B cell (primary cell): ENCODE data around the gene MUC20. TPM values are rescaled to one million over a fixed set of nuclear protein-coding genes. Genes with fewer than 3 reads are reported as not detected.
"Not testable (repeated sequence)": the region's sequence is repeated elsewhere in the genome, so short reads cannot be mapped to it uniquely, and the experiment has no call there.

ENCODE experiments used
- ATAC-seq: fragments of 200-7000 bp; cut with Tn5 transposase; one replicate; pipeline ENCODE4 v1.10.0; 2021; ENCODE audit warnings: low read depth, mild to moderate bottlenecking, moderate number of reproducible peaks, moderate library complexity
- CTCF ChIA-PET: fragments of 350-600 bp; sonication (Branson Sonifier 250); formaldehyde crosslinking; loops from one replicate; lab custom pipeline; 2021; ENCODE audit warnings: antibody characterized with exemption, inconsistent platforms; lab: Charles Lee
- POLR2A ChIA-PET: fragments of 350-600 bp; sonication (Branson Sonifier 250); formaldehyde crosslinking; loops from one replicate; lab custom pipeline; 2021; ENCODE audit warnings: antibody characterized with exemption; lab: Charles Lee
- DNase-seq: peaks from one replicate; pipeline ENCODE4 v3.0.0; 2013
- H2AFZ ChIP-seq: 2 replicates; pipeline ENCODE4 v1.6.1; 2012; ENCODE audit warnings: mild to moderate bottlenecking, low read depth, low read length; ENCODE audit not compliant: insufficient read depth, poor library complexity, severe bottlenecking
- H3K27ac ChIP-seq, 2 donors: 1 replicate in 1 of 2; 2 replicates in 1 of 2; pipeline ENCODE4 v1.5.1; 2012 to 2013; ENCODE audit warnings: low read length in 2 of 2, mild to moderate bottlenecking in 2 of 2, moderate library complexity in 1 of 2
- H3K27me3 ChIP-seq, 4 experiments: fragments of 200-600 bp in 1 of 4; sonication (generic) in 1 of 4; replicated peaks in 1 of 4; 1 replicate in 2 of 4; 2 replicates in 2 of 4; pipeline versions ENCODE4 v1.6.1 to v1.7.0; 2013 to 2016; ENCODE audit warnings: low read length in 3 of 4, mild to moderate bottlenecking in 2 of 4, mixed read lengths in 1 of 4, moderate library complexity in 1 of 4; ENCODE audit not compliant: insufficient read depth in 4 of 4, control insufficient read depth in 3 of 4; ENCODE audit errors: control extremely low read depth in 1 of 4
- H3K36me3 ChIP-seq, 2 experiments: replicated peaks in 1 of 2; 1 replicate in 1 of 2; 2 replicates in 1 of 2; pipeline versions ENCODE4 v1.6.1 to v1.7.1; 2013; ENCODE audit warnings: low read length in 1 of 2; ENCODE audit not compliant: insufficient read depth in 2 of 2, control insufficient read depth in 1 of 2; ENCODE audit errors: control extremely low read depth in 1 of 2, extremely low read depth in 1 of 2
- H3K4me1 ChIP-seq, 2 donors: fragments of 200-600 bp in 1 of 2; sonication (generic) in 1 of 2; 1 replicate in 1 of 2; 2 replicates in 1 of 2; pipeline versions ENCODE4 v1.5.1 to v1.6.1; 2013 to 2017; ENCODE audit warnings: low read length in 2 of 2; ENCODE audit not compliant: control insufficient read depth in 2 of 2, insufficient read depth in 2 of 2
- H3K4me2 ChIP-seq: replicated peaks from 2 replicates; pipeline ENCODE3; 2012; ENCODE audit warnings: mild to moderate bottlenecking, low read depth, low read length; ENCODE audit not compliant: poor library complexity, severe bottlenecking
- H3K4me3 ChIP-seq, 5 experiments: fragments of 200-600 bp in 1 of 5; sonication (generic) in 1 of 5; 1 replicate in 3 of 5; 2 replicates in 2 of 5; pipeline versions ENCODE4 v1.5.1 to v1.7.0; 2011 to 2016; ENCODE audit warnings: low read length in 4 of 5, mild to moderate bottlenecking in 4 of 5, low read depth in 2 of 5, control low read depth in 1 of 5, moderate library complexity in 1 of 5; ENCODE audit not compliant: insufficient read depth in 1 of 5; ENCODE audit errors: control extremely low read depth in 1 of 5, extremely low read depth in 1 of 5
- H3K79me2 ChIP-seq: fragments of 200-600 bp; sonication (generic); one replicate; pipeline ENCODE4 v1.6.0; 2016; ENCODE audit warnings: low read length; ENCODE audit not compliant: control insufficient read depth, insufficient read depth
- H3K9ac ChIP-seq: fragments of 200-600 bp; sonication (generic); 2 replicates; pipeline ENCODE4 v1.6.1; 2017; ENCODE audit warnings: mild to moderate bottlenecking, low read length, moderate library complexity
- H3K9me3 ChIP-seq, 3 donors: one replicate each; pipeline versions ENCODE4 v1.6.1 to v1.7.1; 2013; ENCODE audit warnings: low read length in 2 of 3; ENCODE audit not compliant: control insufficient read depth in 2 of 3, insufficient read depth in 1 of 3; ENCODE audit errors: control extremely low read depth in 1 of 3
- H4K20me1 ChIP-seq: 2 replicates; pipeline ENCODE4 v1.6.0; 2012; ENCODE audit warnings: mild to moderate bottlenecking, low read length; ENCODE audit not compliant: insufficient read depth, control insufficient read depth, poor library complexity, severe bottlenecking
- H3K27ac Mint-ChIP-seq: one replicate; pipeline ENCODE4 v1.8.0; 2021; ENCODE audit warnings: mixed read lengths
- H3K27me3 Mint-ChIP-seq: one replicate; pipeline ENCODE4 v1.8.0; 2021; ENCODE audit warnings: mixed read lengths
- H3K4me1 Mint-ChIP-seq: one replicate; pipeline ENCODE4 v1.8.0; 2021; ENCODE audit warnings: mixed read lengths
- H3K4me3 Mint-ChIP-seq: one replicate; pipeline ENCODE4 v1.8.0; 2021; ENCODE audit warnings: mixed read lengths
- H3K9me3 Mint-ChIP-seq: one replicate; pipeline ENCODE4 v1.8.0; 2022; ENCODE audit warnings: mixed read lengths; ENCODE audit not compliant: insufficient read depth
- CTCF ChIP-seq: fragments of 200-600 bp; IDR thresholded peaks from one replicate; pipeline ENCODE4 v1.8.0; 2022; ENCODE audit warnings: antibody characterized with exemption, mild to moderate bottlenecking
- EZH2 ChIP-seq: IDR thresholded peaks from 2 replicates; pipeline ENCODE4 v1.6.1; 2012; ENCODE audit warnings: borderline replicate concordance, low read depth, mild to moderate bottlenecking, moderate library complexity, low read length; ENCODE audit not compliant: insufficient read depth, poor library complexity, severe bottlenecking
- WGBS: methylation state at CpG from one replicate; pipeline ENCODE4 v1.1.5; 2013; ENCODE audit warnings: missing lambda C conversion rate; ENCODE audit not compliant: insufficient coverage; 5-methylcytosine and 5-hydroxymethylcytosine counted together
- intact Hi-C: fragments of 100-400 bp; cut with micrococcal nuclease; formaldehyde crosslinking; loops from one replicate; pipeline ENCODE4 v1.10.0; 2022
- polyA plus RNA-seq: library from polyadenylated mRNA; depleted of rRNA; stranded (reverse); fragments of >200 nt; gene quantifications from 2 replicates; pipeline ENCODE4 v1.2.3, GENCODE V29; 2012
- total RNA-seq, 2 donors: library from RNA; stranded (reverse); fragments of 120-200 nt in 1 of 2; gene quantifications; 1 replicate in 1 of 2; 2 replicates in 1 of 2; pipeline versions ENCODE4 v1.2.3 to v1.2.4, GENCODE V29; 2013 to 2022

The MUC20 gene
- total and polyA plus RNA-seq, 2 donors (not counting 1 experiment from before 2014, with no cell fraction given) = 11.0 to 15.6 TPM

DNA sequence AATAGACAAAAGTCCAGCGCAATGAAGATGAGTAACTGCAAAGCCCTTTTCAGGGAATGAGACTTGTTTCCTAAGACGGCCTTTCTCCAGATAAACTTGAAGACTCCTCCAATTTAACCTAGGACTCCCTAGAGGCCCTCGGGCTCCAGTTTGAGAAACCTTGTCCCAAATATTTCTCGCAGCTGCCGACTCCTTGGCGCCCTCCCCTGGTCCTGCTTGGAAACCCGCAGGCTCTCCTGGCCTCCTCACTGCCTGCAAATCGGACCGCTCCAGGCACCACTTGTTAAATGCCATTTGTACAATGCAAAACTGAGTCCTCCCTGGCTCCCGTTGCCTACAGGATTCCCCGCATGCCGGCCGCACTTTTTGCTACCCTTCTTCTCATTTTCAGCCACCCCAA is 54.1 kb downstream of the MUC20 start:
- Histone ChIP-seq H3K9me3 (peaks cover 0 to 11% (median 0%) of the 10 kb centered on the region in 3 donors), H3K79me2 (no peaks in the 10 kb centered on the region), H2AFZ (no peak overlapping the region), H3K4me3 (no peak overlapping the region), H3K9ac (no peak overlapping the region), H3K27me3 (no peaks in the 10 kb centered on the region), H3K4me1 (no peaks in the 10 kb centered on the region), H3K27ac (no peak overlapping the region), H3K4me2 (no peak overlapping the region), H4K20me1 (no peaks in the 10 kb centered on the region), H3K36me3 (no peaks in the 10 kb centered on the region)
- ChIA-PET CTCF (no interaction called here), POLR2A (no interaction called here)
- no peak overlapping the region for H3K27ac Mint-ChIP-seq
- intact Hi-C loops = no loop called here
- 46% methylated on average over 13 of the region's 13 CpGs for WGBS
- no peaks in the 10 kb centered on the region for H3K4me1 Mint-ChIP-seq
- no peaks in the 10 kb centered on the region for H3K27me3 Mint-ChIP-seq
- no peaks in the 10 kb centered on the region for H3K9me3 Mint-ChIP-seq
- no peak for ATAC-seq
- DNase-seq = no peak
- no peak for TF ChIP-seq CTCF
- no peak for TF ChIP-seq EZH2
- H3K4me3 Mint-ChIP-seq = no peak overlapping the region

- Histone ChIP-seq H4K20me1 (no peaks in the 10 kb centered on the region), H3K4me1 (no peaks in the 10 kb centered on the region), H3K27me3 (no peaks in the 10 kb centered on the region), H3K4me3 (no peak overlapping the region), H3K79me2 (no peaks in the 10 kb centered on the region), H3K9me3 (peaks cover 0 to 32% (median 0%) of the 10 kb centered on the region in 3 donors), H3K27ac (no peak overlapping the region), H3K9ac (no peak overlapping the region), H2AFZ (no peak overlapping the region), H3K36me3 (no peaks in the 10 kb centered on the region), H3K4me2 (no peak overlapping the region)
- no peak overlapping the region for H3K4me3 Mint-ChIP-seq
- intact Hi-C loops = no loop called here
- DNase-seq = no peak
- ATAC-seq = no peak
- no peak for TF ChIP-seq CTCF
- TF ChIP-seq EZH2 = no peak
- peaks cover 19% of the 10 kb centered on the region for H3K4me1 Mint-ChIP-seq
- WGBS = 95% methylated on average over 7 of the region's 11 CpGs
- H3K27me3 Mint-ChIP-seq = no peaks in the 10 kb centered on the region
- H3K27ac Mint-ChIP-seq = no peak overlapping the region
- ChIA-PET POLR2A (no interaction called here), CTCF (no interaction called here)
- peaks cover 14% of the 10 kb centered on the region for H3K9me3 Mint-ChIP-seq
These were observed 57.2 kb downstream of the MUC20 start for GRCh38 chr3:195777975-195778374.

GRCh38 chr3:195781236-195781635 is 60.5 kb downstream of the MUC20 start:
- Mint-ChIP-seq H3K4me1 (peaks cover 35% of the 10 kb centered on the region), H3K9me3 (peaks cover 19% of the 10 kb centered on the region), H3K27ac (peak overlapping the region; percentile 59)
- H3K9ac ChIP-seq, DNase-seq, H3K36me3 ChIP-seq, H3K27ac ChIP-seq, H3K79me2 ChIP-seq, H3K4me3 Mint-ChIP-seq, ATAC-seq, H4K20me1 ChIP-seq, H3K27me3 ChIP-seq, H3K4me2 ChIP-seq, H2AFZ ChIP-seq, H3K4me3 ChIP-seq, CTCF ChIA-PET, H3K4me1 ChIP-seq, intact Hi-C loops, POLR2A ChIA-PET, H3K27me3 Mint-ChIP-seq: not testable (repeated sequence)
- H3K9me3 ChIP-seq = peaks cover 0 to 52% (median 0%) of the 10 kb centered on the region in 3 donors
- WGBS = 79% methylated on average over 9 of the region's 12 CpGs
